ENCODE results near the gene TMEM218.
A peak's percentile ranks its signal among the peaks of the same experiment; 100 is the strongest.
"Not testable (repeated sequence)": the region's sequence is repeated elsewhere in the genome, so short reads cannot be mapped to it uniquely, and the experiment has no call there.

The TMEM218 gene

GRCh38 chr11:125073616-125074483 is 37.6 kb downstream of the TMEM218 start:
- DNase-seq, result no peak

- DNase-seq, result no peak
Measured at GRCh38 chr11:125072961-125073590, 38.4 kb downstream of the TMEM218 start.

DNA sequence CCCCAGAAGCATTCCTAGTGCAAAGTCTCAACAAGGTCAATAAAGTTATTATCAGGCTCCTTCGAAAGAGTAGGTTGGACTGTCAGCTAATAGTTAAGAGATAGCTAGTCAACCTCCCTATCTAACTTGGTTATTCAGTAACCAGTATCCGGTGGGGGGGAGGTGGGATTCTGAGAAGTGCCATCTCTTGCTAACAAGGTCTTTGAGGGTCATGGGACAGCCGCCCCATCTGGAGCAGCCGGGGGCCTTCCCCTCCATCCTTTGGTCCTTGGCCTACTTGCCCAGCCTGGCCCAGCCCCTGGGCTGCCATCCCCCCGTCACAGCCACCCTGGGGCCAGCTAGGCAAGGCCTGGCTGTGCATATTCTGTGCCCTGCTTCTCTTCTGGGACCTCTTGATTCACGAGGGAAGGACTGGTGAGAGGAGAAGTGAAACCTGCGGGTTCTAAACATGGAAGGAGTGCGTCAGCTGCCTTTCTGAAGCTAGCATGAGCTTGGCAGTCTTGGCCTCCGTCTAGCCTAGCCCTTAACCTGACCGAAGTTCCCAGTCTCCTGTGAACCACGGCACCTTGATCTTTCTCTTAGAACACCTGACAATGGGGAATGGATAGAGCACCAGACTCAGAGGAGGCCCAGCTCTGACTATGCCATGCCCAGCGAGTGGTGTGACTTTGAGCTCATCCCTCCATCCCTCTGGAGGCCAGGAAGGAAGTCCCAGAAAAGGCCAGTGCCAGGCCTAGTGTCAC is 39.0 kb downstream of the TMEM218 start:
- DNase-seq, result peak in 1 of 2 donors; percentile 68

GRCh38 chr11:125071846-125072217 is 39.6 kb downstream of the TMEM218 start:
- no peak for DNase-seq

DNA sequence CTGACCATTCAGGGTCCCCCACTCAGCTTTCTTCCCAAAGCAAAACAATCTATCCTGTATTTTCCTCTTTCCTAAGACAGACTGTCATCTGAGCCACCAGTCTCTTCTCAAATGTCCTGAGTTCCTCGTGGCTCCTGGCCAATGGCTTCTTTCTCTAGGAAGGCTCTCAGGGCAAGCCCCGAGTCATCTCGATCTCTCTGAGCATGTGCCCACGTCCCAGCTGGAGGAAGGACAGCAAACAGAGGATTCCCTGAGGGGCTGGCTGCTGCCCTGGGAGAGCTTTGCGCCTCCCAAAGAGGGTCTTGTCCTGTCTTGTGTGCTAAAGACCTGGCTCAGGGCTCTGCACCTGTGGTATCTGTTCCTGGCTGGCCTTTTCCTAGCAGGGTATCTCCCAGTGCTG is 40.0 kb downstream of the TMEM218 start:
- DNase-seq, result no peak

- DNase-seq, result peak; percentile 15 to 84
Measured at GRCh38 chr11:125070699-125071254, 40.6 kb downstream of the TMEM218 start.

- no peak for DNase-seq
Measured at GRCh38 chr11:125069796-125070195, 41.6 kb downstream of the TMEM218 start.

GRCh38 chr11:125069008-125069407 is 42.4 kb downstream of the TMEM218 start:
- DNase-seq, result no peak

- no peak for DNase-seq
Measured at GRCh38 chr11:125068368-125068767, 43.1 kb downstream of the TMEM218 start.

GRCh38 chr11:125064070-125064469 is 47.4 kb downstream of the TMEM218 start:
- no peak for DNase-seq

GRCh38 chr11:125063429-125064043 is 47.9 kb downstream of the TMEM218 start:
- DNase-seq, result no peak

- DNase-seq, result peak; percentile 52 to 82
Measured at GRCh38 chr11:125062931-125063428, 48.4 kb downstream of the TMEM218 start, which contains the start of gene SLC37A2. Gene SLC37A2 (plus strand): TSS chr11:125063305. CDS start chr11:125063368, 63 bp downstream.

- no peak for DNase-seq
Measured at GRCh38 chr11:125062218-125062930, 49.1 kb downstream of the TMEM218 start.

DNA sequence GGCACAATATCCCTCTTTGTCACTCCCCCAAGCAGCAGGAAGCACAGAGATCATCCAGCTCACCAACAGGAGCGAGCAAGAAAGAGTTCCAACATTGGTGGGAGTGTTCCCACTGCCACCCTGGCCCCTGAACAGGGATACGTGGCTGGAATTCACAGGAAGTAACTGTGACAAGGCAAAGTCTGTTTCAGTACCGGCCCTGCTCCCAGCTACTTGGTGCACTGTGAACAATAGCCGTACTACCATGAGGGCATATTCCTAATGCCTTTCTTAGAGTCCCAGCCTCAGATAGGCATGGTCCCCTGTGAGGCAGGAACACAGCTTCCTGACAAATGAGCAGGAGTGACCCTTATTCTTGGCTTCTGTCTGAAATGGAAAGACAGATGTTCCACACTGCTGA is 50.1 kb downstream of the TMEM218 start:
- DNase-seq, result no peak

DNA sequence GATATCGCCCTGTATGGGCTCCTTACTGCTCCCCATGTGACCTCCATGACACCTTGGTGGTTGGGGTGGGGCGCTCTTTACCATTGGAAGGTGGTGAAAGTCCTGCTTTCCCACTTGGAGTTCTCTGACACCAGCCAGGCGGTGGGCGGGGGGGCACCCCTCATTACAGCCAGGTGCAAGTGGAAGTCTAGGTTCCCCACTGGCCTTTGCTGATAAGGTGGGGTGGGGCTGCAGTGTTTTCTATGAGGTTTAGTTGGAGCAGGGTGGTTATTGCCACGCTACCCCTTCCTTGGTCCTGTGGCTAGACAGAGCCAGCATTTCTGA is 53.8 kb downstream of the TMEM218 start:
- no peak for DNase-seq

- DNase-seq, result no peak
Measured at GRCh38 chr11:125056931-125057692, 54.3 kb downstream of the TMEM218 start.

DNA sequence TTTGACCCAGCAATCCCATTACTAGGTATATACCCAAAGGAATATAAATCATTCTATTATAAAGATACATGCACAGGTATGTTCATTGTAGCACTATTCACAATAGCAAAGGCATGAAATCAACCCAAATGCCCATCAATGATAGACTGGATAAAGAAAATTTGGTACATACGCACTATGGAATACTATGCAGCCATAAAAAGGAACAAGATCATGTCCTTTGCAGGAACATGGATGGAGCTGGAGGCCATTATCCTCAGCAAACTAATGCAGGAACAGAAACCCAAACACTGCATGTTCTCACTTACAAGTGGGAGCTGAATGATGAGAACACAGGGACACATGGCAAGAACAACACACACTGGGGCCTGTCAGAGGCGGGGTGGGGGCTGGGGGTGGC is 55.3 kb downstream of the TMEM218 start:
- not testable (repeated sequence) for DNase-seq

- DNase-seq, result no peak
Measured at GRCh38 chr11:125055107-125055715, 56.2 kb downstream of the TMEM218 start.

- DNase-seq, result no peak
Measured at GRCh38 chr11:125053167-125053566, 58.3 kb downstream of the TMEM218 start.

DNA sequence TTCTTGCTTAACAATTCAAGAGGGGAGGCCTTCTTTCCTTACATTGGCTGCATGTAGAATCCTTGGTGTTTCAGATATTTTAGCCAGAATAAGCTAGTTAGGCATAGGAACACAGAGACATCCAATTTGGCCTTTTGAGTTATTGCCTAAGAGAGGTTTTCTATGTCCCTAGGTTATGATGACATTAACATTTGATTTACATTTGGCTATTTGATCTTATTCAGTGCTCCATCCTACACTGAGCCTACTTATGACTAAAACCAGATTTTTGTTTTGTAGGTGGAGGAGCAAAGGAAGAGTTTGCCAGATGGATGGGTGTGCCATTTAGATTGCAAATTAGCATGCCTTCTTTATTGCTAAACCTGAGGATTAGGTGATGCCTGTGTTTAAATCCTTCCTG is 59.4 kb downstream of the TMEM218 start:
- DNase-seq, result no peak
